ENCODE results near the gene LURAP1L.

The LURAP1L gene

DNA sequence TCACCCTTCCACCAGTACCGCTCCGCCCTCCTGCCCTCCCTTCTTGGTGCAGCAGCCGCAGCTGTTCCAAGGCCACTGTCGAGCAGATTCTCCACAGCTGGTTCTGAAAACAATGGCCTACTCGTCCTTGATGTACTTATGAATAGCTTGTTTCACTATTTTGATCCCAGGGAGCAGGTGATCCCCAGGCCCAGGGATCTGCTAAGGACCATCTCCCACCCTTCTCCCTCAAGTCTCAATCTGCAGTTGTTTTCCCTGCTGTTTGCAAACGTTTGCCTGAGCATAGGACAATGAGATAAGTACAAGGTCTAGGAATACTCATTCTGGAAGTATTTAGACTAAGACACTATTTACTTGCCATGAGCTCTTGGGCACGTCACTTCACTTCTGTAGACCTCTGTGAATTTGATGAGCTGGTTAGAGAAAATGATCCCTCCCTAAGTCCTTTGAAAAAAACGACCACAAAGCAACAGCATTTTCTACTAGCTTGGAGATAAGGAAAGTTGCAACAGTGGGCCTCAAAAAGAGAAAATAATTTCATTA lies 1.8 kb downstream of the LURAP1L start:
- no peak for DNase-seq (ENCODE audit: low read depth, low spot score)

DNA sequence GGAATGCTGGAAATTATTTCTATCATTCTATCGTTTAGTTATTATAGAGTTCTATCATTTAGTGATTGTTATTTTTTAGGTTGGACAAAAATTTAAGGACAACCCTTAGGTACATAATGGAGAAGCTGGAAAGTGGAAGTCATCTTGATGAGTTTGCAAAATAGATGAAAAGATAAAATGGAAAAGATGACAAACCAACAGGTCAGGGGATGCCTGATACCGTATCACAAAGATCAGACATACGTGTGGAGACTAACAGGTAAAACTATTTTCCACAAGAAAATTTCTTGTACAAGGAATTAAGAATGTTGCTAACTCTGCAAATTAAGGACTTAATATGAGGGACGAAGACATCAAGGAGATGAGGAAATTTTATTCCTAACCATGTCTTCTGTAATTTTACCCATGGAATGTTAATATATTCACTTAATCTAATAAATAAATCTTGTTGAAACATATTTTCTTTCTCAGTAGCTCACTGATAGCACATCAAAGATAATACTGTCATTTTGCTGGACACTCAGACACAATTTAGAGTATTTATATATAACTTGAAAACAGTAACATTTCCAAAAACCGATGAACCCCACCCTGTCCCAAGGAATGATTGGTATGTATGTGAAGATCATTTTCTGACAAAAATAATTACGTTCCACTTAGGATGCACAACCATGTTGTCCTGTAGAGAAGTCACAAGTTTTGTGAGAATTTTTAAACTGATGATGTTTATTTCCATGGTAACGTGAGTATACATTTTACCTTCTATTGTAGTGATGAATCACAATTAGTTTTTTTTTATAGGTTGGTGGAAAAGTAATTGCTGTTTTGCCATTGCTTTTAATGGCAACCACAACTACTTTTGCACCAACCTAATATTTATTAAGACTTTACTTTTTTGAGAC lies 2.6 kb downstream of the LURAP1L start:
- DNase-seq (ENCODE audit: low read depth, low spot score), result no peak

DNA sequence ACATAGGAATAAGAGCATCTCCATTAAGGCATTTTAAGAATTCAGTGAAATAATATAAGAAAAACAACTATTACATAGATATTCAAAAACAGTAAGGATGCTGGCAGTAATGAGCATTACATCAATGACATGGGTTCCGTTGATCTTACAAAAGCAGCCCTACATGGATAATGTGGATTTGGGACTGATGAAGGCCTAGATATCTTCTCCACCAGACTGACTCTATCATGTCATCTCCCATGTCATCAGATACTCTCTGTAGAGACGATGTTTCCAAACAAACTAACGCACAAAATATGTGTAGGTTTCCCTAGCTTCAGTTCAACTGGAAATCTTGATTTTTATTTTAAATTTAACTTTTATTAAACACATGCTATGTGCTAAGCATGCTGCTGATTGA lies 3.6 kb downstream of the LURAP1L start:
- DNase-seq (ENCODE audit: low read depth, low spot score), result no peak

DNA sequence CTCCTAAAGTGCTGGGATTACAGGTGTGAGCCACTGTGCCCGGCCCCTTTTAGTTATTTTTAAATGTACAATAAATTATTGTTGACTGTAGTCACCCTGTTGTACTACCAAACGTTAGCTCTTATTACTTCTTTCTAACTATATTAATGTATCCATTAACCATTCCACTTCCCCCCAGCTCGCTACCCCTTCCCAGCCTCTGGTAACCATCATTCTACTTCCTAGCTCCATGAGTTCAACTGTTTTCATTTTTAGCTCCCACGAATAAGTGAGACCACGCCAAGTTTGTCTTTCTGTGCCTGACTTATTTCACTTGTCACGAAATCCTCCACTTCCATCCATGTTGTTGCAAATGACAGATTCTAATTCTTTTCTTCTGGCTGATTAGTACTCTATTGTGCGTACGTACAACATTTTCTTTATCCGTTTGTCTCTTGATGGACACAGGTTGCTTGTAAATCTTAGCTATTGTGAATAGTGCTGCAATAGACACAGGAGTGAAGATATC lies 6.5 kb downstream of the LURAP1L start:
- no peak for DNase-seq (ENCODE audit: low read depth, low spot score)

DNA sequence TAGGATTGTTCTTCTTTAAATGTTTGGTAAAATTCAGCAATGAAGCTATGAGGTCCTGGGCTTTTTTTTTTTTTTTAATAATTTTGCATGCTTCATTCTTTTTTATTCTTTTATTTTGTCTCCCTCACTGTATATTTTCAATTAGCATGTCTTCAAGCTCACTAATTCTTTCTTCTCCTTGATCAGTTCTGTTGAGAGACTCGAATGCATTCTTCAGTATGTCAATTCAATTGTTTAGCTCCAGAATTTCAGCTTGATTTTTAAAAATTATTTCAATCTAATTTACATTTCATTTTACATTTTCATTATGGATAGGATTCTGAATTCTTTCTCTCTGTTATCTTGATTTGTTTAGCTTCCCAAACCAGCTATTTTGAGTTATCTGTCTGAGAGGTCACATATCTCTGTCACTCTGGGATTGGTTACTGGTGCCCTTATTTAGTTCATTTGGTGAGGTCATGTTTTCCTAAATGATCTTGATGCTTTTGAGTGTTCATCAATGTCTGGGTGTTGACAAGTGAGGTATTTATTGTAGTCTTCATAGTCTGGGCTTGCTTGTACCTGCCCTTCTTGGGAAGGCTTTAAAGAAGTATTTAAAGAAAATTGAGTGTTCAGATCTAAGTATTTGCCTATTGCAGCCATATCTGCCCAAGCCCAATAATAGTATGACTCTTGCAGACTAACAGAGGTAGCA lies 9.1 kb downstream of the LURAP1L start:
- DNase-seq (ENCODE audit: low read depth, low spot score), result no peak

DNA sequence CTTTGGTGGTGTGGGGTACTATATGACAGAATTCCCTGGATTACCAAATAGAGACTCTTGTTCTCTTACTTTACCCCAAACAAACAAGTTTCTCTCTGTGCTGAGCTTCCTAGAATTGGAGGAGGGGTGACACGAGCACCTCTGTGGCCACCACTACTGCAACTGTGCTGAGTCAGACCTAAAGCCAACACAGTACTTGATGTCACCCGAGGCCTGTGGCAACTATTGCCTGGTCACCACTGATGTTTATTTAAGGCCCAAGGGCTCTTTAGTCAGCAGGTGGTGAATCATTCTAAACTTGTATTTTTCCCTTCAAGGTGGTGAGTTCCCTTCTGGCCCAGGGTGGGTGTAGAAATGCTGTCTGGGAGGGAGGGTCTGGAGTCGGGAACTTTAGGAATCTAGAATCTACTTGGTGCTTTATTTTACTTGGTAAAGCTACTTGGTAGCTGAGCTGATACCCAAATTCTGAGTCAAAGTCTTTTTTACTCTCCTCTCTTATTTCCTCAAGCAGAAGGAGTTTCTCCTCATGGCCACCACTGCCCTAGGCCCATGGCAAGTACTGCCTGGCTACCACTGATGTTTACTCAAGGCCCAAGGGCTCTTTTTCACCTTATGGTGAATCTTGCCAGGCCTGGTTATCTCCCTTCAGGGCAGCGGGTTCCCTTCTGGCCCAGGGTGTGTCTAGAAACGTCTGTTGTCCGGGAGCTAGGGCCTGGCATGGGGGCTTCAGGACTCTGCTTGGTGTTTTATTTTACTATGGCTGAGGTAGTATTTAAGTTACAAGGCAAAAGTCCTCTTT lies 9.8 kb downstream of the LURAP1L start:
- peak; percentile 63 for DNase-seq (ENCODE audit: low read depth, low spot score)

DNA sequence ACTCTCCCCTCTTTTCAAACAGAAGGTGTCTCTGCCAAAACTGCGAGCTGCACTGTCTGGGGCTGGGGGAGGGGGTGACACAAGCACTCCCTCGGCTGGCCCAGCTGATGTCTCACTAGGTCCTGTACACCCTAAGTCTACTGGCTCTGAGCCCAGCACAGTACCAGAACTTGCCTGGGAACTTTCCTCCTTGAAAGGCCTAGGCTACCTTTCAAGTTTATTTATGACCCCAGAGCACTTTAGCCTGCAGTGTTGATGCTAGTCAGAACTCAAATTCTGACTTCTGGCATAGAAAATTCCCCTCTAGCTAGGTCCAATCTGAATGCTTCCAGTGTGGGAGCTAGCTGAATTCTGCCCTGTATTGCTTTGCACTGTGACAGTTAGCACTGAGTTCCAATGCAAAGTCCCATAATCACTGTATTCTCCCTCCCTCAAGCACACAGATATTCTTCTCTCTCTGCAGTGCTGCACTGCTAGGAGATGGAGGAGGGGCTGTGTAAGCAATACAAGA lies 10.5 kb downstream of the LURAP1L start:
- peak; percentile 70 for DNase-seq (ENCODE audit: low read depth, low spot score)

DNA sequence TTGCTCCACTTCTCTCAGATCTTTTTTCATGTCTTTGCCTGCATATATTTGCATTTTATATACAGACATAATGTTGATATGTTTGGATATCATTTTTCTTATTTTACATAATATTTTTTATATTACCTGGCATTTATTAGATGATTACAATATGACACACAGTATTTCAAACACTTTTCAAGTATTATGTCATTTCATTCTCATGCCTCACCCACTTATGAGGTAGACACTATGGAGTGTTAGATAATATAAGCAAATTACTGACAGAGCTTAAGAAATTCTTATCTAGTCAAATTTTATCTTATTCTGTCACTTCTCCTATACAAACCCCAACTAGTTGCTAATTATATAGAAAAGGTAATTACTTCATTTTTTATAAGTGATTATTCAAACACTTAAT lies 11.1 kb downstream of the LURAP1L start:
- DNase-seq (ENCODE audit: low read depth, low spot score), result no peak

DNA sequence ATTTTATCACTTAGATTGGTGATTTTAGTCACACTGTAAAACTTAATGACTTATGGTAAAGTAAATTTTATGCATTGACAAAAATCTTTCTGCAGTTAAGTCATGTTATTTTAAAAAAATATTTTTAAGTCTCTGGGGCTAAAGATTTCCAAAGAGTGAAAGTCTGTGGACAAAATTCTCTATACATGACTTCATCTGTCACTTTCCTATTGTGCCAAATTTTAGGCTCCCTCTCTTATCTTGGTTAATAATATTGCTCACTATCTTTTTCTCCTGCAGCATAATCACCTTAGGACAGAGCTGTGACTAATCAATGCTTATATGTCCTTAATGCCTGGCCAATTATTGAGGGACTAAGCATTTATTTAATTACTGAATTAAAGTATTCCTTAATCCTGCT lies 15.2 kb downstream of the LURAP1L start:
- DNase-seq (ENCODE audit: low read depth, low spot score), result no peak

DNA sequence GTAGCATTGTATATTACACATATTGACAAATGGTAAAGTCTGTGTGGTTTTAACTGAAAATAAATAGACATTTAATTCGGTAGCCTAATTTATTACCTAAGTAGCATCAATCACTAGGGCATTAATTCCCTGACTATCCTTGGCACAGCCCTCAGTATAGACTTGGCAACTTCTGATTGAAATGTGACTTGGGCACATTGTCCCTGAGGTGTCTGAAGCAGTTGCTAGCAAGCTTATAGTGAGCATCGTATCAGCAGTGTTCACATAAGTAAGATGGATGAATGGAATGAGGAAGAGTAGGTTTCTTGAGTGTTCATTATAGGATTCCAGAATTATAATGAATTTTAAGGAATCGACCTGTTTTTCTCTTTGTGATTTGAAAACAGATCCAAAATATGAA lies 16.1 kb downstream of the LURAP1L start:
- DNase-seq (ENCODE audit: low read depth, low spot score), result no peak

DNA sequence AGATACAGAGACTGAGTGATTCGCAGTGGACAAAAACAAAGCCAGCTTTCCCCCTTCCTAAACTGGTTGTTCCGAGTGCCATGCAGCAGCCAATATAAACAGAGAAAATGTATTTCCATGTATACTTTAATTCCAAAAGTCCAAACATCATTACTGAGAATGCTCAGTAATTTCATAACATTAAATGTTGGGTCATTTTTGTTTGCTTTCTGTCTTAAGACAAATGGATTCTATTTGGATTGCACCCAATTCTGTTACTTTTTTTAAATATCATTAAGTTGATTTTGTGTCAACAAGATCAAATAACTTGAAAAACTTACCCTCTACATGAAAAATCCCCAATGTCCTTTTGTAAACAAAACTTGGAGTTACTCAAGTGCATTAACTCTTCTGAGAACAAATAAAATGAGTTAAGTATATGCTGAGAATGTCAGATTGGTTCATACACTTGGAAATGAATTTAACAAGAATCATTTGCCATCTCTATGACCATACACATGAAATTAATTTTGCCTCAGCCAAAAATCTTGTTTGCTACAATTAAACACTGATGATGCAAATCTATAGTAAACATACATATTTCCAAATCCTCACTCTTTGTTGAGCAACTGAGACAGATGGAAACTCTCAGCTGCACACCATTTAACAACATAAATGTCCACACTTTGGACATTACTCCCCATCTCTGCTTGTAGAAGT lies 19.4 kb downstream of the LURAP1L start:
- no peak for DNase-seq (ENCODE audit: low read depth, low spot score)

DNA sequence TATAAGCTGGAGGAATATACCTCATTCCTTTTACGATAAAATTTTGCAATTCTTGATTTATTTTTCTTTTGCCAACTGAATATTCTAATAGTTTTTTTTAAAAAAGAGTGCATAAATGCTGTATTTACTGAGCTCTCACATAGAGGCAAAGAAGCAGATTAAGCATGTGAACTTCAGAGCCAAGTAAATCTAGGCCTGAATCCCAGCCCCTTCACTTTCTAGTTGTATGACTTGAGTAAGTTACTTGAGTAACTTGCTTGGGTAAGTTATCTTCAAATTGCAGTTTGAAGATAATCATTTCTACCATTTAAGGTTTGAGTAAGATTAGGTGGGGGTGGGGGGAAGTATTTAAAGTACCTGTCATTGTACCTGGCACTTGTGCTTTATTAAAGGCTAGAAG lies 21.8 kb downstream of the LURAP1L start:
- DNase-seq (ENCODE audit: low read depth, low spot score), result no peak

DNA sequence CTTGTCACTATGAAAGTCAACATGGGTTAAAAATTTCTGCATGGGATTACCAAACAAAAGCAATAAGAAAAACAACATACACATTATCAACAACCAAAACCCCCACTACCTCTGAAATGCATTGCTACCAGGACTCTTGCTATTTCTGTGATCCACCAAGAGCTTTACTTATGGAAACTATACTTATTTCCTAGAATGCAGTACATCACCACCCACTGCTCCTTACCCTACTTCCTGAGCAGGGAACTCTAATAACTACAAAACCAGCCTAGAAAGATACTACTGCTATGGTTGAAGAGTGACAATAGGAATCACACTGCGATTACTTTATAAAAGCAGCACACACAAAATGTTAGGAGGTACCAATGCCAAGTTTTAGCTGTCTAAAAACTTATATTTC lies 22.2 kb downstream of the LURAP1L start:
- no peak for DNase-seq (ENCODE audit: low read depth, low spot score)

DNA sequence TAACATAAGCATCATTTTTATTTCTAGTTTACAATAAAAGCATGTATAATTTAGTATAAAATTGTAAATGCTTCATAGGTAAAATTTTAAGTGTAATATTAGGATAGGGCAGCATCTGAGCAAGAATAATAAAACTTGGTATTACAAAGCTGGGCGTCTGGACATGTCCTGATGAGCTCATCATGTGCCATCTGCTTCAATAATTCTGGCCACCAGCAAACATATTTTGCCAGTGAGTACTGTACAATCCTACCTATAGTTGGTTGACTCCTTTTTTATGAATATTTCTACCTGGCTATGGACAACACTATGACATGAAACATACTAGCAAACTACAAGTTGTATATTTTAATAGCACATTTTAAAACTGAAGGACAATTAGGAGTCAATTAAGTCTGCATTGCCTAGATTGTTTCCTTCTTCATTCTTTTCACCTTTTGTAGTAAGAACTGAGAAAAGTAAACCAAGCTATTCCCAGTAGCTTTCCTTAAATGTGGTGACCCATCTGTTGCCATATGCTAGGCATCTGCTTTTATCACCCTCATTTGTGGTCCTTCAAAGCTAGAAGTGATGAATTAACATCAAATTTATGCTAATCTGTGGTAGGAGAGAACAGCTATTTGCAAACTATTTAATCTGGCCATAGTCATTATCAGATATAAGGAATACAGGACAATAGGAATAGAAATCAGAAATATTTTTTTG lies 23.4 kb downstream of the LURAP1L start:
- no peak for DNase-seq (ENCODE audit: low read depth, low spot score)

DNA sequence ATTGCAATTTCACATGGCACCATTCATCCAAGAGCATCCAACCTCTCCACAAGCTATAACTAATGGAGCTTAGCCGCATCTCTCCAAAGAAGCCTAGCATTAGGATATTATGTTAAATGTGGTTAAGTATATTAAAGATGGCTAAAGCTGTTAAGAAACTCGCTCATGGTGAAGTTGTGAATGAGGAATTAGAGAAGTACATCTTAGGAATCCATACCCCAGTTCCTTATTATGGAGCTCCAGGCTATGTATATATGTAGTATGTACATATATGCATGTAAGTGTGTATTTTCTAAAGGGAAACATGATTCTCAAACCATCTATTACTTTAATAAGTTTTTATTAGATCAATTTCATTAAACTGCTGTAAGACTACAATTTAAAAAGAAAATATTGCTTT lies 26.4 kb downstream of the LURAP1L start:
- DNase-seq (ENCODE audit: low read depth, low spot score), result no peak

DNA sequence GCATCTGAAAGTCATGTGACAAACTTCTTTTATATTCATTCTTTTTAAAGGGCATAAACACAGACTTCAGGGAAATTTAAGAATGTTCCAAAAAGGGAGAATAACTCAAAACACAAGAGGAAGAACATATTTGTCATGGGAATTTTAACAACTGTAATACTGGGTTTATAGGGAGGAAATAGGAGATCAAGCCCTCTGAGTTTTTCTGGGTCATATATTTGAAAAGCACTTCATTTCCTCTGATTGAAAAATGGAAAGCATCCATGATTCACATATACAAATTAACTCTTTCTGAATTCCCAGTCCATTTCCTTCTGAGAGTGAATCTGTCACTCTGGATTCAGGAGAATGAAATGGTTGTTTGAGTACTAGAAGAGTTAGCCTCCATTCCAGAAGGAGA lies 26.8 kb downstream of the LURAP1L start:
- no peak for DNase-seq (ENCODE audit: low read depth, low spot score)

DNA sequence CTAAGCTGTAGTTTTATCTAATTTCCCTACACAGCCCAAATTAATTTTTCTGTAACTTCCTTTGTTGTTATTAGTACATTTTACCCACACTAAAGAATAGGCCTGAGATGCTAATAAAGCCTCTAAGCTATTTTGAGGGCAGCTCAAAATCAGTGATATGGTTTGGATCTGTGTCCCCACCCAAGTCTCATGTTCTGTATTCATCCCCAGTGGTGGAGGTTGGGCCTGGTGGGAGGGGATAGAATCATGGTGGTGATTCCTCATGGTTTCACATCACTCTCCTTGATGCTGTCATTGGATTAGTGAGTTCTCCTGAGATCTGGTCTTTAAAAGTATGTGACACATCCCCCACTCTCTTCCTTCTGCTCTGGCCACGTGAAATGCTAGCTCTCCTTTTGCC lies 27.3 kb downstream of the LURAP1L start:
- no peak for DNase-seq (ENCODE audit: low read depth, low spot score)

DNA sequence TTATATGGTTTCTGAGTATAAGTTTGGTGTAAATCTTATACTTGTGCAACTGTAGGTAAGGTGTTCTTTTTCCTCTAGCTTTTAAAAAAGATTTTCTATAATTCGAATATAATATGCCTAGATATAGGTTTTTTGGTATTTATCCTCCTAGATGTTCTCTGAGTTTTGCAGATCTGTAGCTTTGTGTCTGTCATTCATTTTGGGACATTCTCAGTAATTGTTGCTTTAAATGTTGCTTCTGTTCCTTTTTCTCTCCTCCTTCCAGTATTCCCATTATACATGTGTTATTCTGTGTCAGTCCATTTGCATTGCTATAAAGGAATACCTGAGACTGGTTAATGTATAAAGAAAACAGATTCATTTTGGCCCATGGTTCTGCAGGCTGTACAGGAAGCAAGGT lies 33.7 kb downstream of the LURAP1L start:
- no peak for DNase-seq (ENCODE audit: low read depth, low spot score)

DNA sequence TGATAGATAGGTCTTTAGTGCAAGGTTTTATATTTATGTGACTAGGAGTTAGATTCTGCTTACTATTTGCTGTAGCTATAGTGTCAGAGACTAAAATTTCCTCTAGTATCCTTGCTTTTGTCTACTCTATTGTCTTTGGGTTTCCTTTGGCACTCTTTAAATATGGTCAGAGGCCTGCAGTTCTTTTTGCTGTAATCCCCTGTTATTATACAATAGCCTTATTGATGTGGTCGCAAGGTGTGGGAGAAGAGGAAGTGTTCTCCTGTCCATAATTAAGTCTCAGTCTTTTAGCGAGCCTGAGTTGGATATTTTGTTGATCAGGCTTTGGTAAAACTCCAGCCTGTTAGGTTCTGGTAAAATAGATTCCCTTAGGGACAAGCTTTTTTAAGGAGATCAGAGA lies 34.9 kb downstream of the LURAP1L start:
- no peak for DNase-seq (ENCODE audit: low read depth, low spot score)

DNA sequence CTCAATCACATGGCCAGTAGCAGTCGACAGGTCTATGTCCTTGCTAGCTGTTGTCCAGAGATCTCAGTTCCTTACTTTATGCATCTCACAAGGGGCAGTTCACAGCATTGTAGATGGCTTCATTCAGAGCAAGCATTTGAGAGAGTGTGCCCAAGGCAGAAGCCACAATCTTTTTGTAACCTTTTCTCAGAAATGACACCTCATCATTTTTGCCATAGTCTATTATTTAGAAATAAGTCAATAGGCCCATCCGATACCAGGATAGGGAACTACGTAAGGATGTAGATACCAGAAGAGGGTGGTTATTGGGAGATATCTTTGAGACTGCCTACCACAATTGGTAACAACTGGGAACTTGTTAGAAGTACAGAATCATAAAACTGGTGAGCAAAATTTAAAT lies 37.1 kb downstream of the LURAP1L start:
- no peak for DNase-seq (ENCODE audit: low read depth, low spot score)
